CD4-positive, alpha-beta T cell treated with Interleukin-6 for 4 hours (primary cell): Measurements from ENCODE around the gene KCNMA1.

ENCODE experiments used
- DNase-seq: peaks from one replicate; pipeline ENCODE4 v3.0.0-alpha.2; 2020; ENCODE audit warnings: mixed read lengths

KCNMA1 gene

GRCh38 chr10:77553311-77553710 lies 84.3 kb downstream of the KCNMA1 start:
- no peak for DNase-seq

DNA sequence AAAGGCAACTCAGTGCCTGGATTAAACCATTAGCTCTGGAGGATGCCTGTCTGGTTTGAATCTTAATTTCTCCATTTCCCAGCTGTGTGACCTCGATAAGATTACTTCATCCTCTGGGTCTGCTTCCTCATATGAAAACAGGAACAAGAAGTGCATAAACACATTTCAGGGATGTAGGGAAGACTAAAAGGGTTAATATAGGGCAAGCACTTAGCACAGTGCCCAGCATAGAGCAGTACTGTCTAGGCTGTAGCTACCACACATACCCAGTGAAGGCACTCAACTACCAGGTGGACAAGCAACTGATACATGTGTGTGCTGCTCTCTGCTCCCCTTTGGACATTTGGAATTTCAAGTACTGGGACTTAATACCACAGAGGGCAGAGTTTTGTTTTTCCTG lies 85.4 kb downstream of the KCNMA1 start:
- no peak for DNase-seq

DNA sequence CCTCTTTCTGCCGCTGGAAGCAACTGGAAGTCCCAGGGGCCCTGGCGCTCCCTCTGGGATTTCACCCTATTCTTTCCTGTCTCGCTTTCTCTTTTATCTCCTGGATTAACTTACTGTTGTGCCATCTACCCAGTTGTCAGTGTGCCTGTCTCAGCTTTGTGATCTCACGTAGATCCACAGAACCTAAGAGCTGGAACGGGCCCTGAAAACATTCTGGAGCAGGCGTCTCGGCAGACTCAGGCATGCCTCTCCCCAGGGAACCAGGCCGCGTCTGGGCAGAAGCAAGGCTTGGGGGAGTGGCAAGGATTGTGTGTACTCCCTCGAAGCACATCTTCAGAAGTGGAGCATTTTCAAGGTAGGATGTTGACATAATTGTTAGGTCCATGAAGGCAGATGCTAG lies 87.2 kb downstream of the KCNMA1 start:
- DNase-seq, result no peak

DNA sequence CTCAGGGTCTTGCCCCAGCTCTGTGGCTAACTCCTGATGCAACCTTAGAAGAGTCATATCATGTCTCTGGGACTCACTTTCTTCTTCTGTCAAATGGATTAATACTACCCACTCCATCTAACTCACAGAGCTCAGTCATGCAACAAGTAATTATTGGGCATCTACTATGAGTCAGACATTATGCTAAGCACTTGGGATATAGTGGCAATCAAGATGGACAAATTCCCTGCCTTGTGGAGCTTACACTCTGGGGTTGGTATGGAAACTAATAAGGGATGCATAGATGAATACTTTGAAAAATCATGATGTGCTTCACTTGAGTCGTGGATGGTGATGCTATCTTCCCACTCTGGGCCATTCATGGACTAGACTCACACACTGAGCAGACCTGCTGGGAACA lies 88.9 kb downstream of the KCNMA1 start:
- no peak for DNase-seq

DNA sequence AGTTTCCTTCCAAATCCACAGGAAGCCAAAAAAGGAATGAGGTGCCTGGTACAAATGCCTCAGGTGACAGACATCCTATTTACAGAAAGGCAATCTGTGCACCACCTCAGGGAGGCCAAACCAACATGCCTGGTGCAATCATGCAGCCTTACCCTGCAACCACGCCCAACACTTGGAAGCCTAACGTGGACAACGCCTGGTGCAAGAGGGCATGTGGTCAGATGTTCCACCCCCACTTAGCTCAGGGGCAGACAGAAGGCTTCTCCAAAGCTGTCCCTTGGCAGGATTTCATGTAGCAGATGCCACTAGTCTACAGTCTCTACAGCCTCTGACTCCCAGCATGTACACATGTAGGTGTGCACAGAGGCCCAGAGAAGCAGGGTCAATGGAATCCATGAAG lies 89.5 kb downstream of the KCNMA1 start:
- DNase-seq, result no peak

- DNase-seq, result no peak
These were observed 90.1 kb downstream of the KCNMA1 start for GRCh38 chr10:77547307-77548050.

- no peak for DNase-seq
These were observed 91.6 kb downstream of the KCNMA1 start for GRCh38 chr10:77546042-77546441.

- DNase-seq, result no peak
These were observed 92.0 kb downstream of the KCNMA1 start for GRCh38 chr10:77545585-77545984.

DNA sequence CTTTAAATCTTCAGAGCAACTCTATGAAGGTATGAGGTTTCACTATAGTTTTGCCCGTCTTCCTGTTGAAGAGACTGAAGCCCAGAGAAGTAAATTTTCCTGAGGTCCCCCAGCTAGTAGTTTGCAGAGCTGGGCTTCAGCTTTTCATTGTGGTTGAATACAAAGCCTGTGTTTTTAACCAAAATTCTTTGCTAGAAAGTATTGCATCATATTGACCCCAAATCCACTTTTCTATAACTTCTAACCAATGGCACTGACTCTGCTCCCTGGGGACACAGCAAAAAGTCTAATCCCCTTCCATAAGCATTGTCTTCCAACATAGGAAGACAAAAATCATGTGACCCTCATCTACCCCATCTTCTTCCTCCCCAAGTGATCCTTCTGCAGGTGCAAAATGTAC lies 93.0 kb downstream of the KCNMA1 start:
- no peak for DNase-seq

GRCh38 chr10:77542710-77543259 lies 94.8 kb downstream of the KCNMA1 start:
- DNase-seq, result no peak

DNA sequence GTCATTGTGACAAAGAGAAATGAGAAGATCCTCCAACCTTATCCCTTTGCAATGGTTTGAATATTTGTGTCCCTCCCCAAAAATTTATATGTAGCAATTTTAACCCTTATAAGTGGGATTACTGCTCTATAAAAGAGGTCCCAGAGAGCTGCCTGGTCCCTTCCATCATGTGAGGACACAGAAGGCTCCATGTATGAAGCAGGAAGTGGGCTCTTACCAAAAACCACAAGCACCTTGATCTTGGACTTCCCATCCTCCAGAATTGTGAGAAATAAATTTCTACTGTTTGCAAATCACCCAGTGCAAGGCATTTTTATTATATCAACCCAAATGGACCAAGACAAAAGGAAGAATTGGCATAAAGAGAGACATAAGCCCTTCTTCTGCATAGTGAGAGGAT lies 95.7 kb downstream of the KCNMA1 start:
- no peak for DNase-seq

DNA sequence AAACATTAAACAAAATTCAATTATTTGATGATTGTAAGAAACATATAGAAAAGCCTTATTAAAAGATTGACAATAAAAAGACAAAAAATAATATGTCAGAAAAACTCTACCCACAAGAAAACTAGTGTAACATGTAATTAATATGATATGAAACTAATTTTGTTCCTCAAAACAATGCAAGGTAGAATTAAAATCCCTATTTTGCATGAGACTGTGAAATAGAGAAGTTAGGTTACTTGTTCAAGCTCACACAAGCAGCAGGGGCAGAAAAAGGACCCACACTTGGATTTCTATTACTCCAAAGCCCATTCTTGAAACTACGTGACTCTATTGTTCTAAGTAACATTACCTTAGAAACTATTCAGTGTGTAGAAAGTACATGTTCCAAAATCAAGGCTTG lies 96.4 kb downstream of the KCNMA1 start:
- no peak for DNase-seq

DNA sequence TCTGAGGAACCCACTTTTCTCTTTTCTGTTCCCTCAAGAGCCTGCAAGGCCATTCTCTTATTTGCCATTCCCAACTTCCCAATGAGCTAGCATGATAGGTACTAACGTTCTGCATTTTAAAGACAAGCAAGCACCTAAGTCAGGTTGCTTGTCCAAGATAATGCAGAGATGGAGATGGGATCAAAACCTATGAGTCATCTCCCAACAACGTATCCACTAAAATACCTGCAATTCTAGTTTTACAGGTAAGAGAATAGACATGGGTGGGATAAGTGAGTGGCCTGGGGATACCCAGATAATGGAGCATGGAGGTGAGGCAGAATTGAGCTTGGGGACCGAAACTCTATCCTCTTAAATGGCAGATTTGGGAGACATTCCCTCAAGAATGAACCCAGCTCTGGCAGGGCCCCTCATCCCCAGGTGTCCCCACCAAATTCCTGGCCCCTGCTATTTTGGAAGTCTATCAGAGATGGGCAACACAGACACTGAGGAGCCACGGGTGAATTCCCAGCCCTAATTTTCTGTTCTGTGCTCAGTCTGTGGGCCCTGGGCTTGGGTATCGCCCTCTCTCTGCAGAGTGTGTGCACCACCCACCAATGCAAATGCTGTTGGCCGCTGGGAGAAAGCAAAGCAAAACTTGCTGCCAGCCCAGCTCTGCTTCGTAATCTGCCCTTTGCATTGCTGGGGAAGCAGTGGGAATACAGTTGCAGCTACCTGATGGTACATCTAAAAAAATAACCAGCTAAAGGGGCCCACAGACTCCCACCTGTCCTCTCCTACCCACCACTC lies 98.3 kb downstream of the KCNMA1 start:
- DNase-seq, result no peak

DNA sequence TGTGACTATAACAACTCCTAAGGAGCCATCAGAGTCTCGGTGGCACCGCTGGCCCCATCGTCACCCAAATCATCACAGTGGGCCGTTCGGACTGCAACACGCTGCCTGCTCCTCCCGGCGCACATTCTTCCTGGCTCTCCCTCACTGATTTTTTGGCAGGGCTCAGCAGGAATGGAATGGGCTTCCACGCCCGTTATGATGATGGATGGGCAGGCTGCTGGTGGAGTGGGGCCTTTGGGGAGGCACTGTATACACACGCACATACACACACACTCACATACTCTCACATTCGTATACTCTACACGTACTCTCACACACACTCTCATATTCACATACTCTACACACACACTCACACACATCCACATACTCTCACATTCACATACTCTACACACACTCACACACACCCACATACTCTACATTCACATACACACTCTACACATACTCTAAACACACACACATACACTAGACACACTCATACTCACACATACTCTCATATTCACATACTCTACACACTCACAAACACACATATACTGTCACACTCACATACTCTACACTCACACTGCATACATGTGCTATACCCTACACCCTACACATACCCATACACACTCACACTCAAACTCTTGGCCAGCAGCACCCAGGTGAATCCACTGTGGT lies 99.8 kb downstream of the KCNMA1 start:
- DNase-seq, result no peak

DNA sequence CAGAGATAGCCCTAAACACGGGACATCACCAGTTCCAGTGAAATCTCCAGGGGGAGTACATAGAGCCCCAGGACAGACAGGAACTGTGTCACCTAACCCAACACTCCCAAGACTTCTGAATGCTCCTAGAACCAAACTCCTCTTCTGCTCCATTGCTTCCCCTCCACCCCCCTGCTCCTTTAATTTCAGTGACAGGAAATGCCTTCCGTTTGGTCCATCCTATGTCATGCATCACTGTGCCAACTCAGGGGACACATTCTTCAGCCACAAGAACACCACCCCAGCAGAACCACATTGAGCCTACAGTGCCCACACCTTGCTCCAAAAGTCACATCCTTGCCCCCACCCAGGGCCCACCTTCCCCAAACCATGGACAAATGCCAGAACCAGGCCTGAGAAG lies 100.5 kb downstream of the KCNMA1 start:
- no peak for DNase-seq

- no peak for DNase-seq
These were observed 103.7 kb downstream of the KCNMA1 start for GRCh38 chr10:77533887-77534278.

GRCh38 chr10:77533146-77533886 lies 104.3 kb downstream of the KCNMA1 start:
- no peak for DNase-seq

DNA sequence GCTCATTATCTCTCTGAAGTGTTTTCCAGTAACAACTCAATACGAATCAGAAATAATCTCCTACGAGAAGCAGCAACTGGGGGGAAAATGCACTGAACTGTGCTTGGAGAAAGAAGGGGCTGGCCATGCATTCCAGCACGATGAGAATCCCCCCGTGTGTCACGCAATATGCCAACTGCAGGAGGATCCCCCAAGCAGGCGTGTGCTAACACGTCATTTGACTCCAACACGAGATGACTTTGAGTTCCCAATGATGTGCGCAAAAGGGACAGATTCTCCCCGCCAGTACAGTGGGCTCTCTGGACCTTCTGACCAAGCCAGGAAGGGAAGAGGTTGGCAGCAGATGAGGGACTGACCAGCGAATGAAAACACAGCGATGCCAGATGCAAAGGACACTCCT lies 105.5 kb downstream of the KCNMA1 start:
- no peak for DNase-seq

- DNase-seq, result no peak
These were observed 106.1 kb downstream of the KCNMA1 start for GRCh38 chr10:77531441-77532001.

DNA sequence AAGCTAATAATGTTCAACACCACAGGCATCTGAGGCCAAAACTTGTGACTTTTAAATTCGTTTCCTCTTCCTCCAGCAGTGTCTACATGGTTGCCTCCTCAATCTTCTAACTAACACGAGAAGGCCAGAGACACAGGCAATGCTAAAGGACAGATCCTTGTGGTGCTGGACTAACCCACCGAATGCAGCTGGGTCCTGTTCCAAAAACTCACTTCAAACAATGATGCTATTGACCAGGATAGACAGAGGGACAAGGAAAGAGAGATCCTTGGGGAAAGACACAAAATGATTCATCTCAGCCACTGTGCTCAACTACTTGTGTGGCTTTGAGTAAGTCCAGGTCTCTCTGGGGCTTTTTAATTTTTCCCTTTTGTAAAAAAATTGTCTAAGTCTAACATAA lies 107.6 kb downstream of the KCNMA1 start:
- no peak for DNase-seq

- no peak for DNase-seq
These were observed 108.5 kb downstream of the KCNMA1 start for GRCh38 chr10:77529050-77529576.

GRCh38 chr10:77527839-77528238 lies 109.8 kb downstream of the KCNMA1 start:
- DNase-seq, result no peak
